ENCODE data around the gene NFATC1.

DNA sequence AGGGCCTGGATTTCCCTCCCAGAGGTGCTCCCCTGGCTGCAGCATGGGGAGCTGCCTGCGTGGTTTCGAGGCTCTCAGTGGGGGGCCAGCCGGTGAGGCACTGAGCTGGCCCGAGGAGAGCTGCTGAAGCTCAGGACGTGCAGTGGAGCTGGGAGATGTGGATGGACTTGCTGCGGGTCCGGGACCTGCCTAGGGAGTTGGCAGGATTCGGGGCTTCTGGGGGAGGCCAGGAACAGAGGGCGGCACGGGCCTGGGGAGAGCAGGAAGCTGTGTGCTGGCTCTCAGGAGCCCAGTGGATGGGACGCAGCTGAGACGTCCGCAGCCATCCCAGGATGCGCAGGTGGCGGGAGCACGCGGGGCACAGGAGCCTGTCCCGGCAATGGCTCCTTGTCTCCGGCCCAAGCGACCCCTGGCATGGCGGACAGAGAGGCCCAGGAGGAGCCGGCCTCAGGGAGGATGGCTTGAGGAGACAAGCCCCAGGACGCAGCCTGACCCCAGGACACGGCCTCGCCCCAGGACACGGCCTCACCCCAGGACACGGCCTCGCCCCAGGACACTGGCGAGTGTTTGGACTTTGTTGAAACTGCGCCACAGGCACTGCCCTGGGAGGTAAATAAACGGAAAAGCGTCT lies 116.1 kb downstream of the NFATC1 start:
- TF ChIP-seq EZH2phosphoT487 (IDR thresholded peaks at IDR 0.05; ENCODE audit: low read depth, severe bottlenecking, unreplicated experiment) (no peak), CTCF (IDR thresholded peaks at IDR 0.05; ENCODE audit: poor library complexity) (no peak)
